ENCODE results near the gene ST6GALNAC6. TPM values are rescaled to one million over a fixed set of nuclear protein-coding genes. Genes with fewer than 3 reads are reported as not detected.

The ST6GALNAC6 gene
- total and polyA plus RNA-seq, 2 of the 8 experiments (the other 6 are each of a cell fraction or from before 2014, with no cell fraction given): 43.7 to 64.4 TPM

DNA sequence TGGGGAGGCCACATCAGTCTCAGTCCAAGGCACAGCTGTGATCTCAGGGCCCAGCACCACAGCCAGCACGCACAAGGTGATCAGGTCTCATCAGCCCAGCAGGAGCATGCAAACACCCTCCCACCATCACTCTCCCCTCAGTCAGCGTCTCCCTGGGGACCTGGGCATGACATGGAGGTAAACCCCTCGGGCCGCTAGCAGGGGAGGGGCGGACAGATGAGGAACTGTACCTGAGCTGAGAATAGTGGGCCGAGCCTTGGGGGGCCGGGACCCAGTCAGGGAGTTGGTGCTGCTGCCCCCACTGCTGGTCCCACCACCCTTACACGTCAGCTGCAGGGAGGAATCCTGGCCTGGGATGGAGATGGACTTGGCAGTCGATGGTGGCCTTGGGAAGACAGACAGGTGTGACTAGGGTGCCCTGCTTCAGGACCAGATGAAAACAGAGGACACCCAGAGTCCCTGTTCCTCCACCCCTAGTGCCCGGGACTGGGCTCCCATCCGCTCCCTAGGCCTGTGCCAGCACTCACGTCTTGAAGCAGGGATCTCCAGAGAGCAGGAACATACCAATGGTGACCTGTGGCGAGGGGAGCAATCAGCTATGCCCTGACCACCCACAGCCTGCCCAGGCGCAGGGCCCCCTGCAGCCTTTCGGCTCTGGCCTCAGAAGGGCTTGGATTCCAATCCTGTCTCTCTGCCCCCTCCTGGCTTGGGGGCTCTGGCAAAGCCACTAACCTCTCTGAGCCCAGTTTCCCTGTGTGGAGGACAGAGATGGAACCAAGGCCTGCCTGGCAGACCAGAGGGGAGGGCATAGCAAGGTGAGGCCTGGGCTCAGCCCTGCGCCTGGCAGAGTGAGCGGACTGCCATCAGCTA is 48.7 kb upstream of the ST6GALNAC6 start (continued):
- TF ChIP-seq MAFK (IDR thresholded peaks at IDR 0.05; ENCODE audit: low read depth, low read length) (no peak), EP300 (IDR thresholded peaks at IDR 0.05; ENCODE audit: borderline replicate concordance in 1 of 2, low read depth in 2 of 2, low read length in 2 of 2) (no peak), SAP30 (IDR thresholded peaks at IDR 0.05; ENCODE audit: insufficient read depth, insufficient replicate concordance, low read length) (no peak)
- TF ChIP-seq, protein P1, sequence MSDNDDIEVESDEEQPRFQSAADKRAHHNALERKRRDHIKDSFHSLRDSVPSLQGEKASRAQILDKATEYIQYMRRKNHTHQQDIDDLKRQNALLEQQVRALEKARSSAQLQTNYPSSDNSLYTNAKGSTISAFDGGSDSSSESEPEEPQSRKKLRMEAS (IDR thresholded peaks at IDR 0.05): no peak
